Activated CD4-positive, alpha-beta T cell treated with anti-CD3 and anti-CD28 coated beads for 48 hours (primary cell): ENCODE measurements around the gene CUL5.
A peak's percentile ranks its signal among the peaks of the same experiment; 100 is the strongest.
"Not testable (repeated sequence)": the region's sequence is repeated elsewhere in the genome, so short reads cannot be mapped to it uniquely, and the experiment has no call there.

Experiments used
- DNase-seq: peaks from one replicate; pipeline ENCODE4 v3.0.0-alpha.2; 2020

Gene CUL5

DNA sequence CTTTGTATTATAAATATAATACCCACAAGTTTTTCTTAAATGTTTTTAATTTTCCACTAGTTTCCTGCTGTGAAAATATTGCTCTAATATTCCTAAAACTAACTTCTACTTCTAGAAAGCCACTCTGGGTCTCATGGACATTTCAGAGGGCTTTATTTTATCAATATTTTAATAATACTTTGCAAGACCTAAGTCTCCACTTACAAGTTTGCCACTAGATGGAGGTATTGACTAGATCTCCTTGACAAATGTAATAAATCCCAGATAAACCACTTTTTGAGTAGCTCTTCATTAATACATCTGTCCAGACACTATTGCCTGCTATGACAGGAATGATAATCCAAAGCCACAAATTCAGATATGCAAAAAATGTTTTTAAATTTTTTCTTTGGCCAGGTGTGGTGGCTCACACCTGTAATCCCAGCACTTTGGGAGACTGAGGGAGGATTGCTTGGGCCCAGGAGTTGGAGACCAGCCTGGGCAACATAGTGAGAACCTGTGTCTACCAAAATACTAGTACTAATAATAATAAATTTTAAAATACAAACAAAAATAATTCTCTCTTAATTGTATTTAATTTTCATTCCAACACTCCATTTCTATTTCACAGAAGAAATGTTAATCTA is 109.2 kb downstream of the CUL5 start:
- no peak for DNase-seq

DNA sequence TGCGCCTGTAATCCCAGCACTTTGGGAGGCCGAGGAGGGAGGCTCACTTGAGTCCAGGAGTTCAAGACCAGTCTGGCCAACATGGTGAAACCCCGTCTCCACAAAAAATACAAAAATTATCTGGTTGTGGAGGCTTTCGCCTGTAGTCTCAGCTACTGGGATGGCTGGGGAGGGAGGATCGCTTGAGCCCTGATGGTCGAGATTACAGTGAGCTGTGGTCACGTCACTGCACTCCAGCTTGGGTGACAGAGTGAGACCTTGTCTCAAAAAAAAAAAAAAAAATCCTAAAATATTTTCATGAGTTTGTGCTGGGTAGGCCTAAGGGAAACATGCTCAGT is 112.2 kb downstream of the CUL5 start:
- not testable (repeated sequence) for DNase-seq

DNA sequence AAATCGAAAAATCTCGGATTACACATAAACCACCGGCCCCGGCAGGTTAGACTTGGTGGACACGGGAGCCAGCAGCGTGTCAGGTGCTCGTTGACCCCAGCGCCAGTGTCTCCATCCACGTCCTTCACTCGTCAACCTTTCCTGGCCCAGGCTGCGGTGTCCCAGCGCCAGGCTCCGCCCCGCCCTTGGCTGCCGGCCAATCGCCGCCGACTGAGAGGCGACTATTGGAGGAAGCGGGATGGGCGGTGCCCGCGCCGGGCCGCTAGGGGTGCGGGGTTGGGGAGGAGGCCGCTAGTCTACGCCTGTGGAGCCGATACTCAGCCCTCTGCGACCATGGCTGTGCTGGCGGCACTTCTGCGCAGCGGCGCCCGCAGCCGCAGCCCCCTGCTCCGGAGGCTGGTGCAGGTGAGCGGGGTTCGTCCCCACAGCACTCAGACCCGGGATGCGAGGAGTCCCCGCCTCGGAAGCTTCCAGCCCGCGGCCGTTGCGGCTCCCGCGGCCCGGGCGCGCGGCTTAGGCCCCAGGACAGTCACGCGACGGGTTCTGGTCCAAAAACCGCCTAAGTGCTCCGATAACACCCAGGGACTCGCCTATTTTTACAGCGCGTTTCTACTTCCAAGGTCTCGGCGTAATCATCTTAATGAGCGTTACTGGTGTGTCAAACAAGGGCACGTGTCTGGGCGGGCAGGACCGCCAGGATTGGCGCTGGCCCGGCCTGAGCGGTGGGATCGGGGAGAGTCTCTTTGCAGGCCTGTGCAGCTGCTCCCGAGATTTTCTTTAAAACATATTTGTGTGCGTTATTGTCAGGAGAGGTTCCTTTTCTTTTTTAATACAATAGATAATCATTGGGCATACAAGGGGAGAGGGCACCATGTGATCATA is 112.8 kb downstream of the CUL5 start, which contains the start of gene ACAT1:
Gene ACAT1 (plus strand): TSS at position 294 of the 882 bp plus-strand sequence. CDS start 40 bp downstream, at position 334.
- peak; percentile 99 for DNase-seq

DNA sequence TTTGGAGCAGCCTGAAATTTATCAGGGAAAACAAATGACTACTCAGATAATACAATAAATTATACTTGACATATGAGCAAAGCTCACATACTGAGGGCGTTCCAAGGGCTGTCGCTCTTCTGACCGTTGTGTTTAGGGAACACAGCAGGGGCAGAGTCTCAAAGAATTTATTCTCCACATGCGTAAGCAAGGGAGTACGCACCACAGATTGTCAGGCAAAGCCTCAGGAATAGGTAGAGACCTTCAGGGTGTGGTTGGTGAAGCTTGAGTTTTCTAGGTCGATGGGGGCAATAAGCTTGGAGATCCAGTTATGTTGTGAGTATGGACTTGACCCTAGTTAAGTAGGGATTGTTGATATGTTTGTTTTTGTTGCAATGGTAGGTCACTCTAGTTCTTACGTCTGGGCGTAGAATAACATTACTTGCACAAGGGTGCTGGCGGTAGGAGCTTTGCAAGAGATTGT is 113.5 kb downstream of the CUL5 start:
- no peak for DNase-seq

DNA sequence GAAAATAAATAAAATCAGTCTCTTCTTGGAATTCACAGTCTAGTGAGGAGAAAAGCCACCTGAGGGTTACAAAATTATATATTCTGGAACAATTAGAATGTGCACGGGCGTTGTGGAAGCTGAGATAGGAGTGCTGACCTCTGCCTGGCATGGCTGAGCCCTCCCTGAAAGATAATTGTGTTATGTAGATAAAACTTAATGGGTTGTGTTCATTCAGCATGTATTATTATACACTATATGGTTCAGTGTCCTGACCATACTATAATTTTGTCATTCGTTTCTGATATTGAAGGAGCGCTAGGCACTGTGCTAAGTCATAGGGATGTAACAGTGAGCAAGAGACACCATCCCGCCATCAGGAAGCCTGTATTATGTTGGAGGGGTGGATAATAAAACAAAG is 116.4 kb downstream of the CUL5 start:
- no peak for DNase-seq

DNA sequence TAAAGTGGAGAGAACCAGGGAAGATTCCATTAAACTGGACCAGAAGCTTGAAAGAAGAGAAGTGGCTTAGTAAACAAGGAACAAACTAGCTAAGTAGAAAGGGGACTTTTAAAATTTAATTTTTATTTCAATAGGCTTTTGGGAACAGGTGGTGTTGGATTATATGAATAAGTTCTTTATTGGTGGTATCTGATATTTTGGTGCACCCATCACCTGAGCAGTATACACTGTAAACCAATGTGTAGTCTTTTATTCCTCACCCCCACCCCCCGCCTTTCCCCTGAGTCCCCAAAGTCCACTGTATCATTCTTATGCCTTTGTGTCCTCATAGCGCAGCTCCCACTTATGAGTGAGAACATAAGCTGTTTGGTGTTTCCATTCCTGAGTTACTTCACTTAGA is 120.1 kb downstream of the CUL5 start:
- no peak for DNase-seq

DNA sequence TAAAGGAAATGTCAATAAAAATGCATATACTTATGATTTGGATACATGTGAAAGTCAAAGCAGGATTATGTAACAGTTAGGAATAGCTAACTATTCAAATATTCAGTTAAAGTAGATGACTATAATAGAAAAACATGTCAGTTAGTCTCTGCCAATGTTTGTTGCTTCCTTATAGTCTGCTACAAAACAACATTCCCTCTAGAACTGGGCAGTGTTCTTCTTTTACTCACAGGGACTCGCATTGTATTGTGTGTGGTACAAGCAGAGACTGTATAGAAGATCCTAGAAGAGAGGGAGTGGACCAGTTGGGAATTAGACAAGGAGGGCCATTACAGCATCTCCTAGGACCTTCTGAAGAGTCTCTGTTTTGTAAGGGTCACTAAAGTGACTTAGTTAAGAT is 123.3 kb downstream of the CUL5 start:
- DNase-seq, result no peak

DNA sequence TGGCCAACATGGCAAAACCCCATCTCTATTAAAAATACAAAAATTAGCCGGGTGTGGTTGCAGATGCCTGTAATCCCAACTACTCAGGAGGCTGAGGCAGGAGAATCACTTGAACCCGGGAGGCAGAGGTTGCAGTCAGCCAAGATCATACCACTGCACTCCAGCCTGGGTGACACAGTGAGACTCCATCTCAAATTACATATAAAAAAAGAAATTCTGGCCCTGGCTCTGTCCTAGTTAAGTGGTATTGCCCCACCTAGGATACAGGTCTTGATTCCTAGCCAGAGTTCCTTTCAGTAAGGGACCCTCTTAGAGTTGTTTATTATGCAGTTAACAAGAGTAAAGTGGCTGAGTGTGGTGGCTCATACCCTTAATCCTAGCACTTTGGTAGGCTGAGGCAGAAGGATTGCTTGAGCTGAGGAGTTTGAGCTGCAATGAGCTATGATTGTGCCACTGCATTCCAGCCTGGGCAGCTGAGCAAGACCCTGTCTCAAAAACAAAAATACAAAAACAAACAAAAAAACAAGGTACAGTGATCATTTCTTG is 124.4 kb downstream of the CUL5 start:
- not testable (repeated sequence) for DNase-seq

DNA sequence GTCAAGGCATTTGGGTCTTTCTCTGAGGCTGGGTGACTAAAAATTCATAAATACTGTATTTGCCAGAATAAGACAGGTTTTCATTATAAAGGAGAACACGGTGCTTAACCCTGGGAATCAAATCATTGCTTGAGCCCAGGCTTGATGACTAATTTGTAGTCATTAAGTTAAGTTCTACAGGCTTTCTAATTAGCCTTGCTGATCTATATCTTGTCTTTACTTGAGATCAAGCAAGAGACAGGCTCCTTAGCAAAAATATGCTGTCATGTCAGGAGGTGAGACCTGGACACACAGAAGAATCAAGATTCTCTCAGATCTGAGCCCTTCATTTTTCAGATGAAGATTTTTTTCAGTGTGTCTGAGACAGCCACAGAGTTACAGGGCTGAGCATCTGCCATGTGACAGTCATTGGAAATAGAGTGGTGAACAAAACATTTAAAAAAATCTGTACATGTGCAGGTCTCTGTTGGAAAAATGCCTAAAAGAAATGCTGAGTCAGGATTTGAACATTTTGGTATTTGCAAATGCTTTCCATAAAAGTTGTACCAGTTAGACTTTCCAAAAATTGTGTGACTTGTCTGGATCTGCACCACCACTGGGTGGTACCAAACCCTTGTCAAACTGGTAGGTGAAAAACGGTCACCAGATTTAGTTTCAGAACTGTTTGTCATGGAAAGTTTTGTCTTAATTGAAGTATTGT is 127.3 kb downstream of the CUL5 start:
- DNase-seq, result peak; percentile 46

DNA sequence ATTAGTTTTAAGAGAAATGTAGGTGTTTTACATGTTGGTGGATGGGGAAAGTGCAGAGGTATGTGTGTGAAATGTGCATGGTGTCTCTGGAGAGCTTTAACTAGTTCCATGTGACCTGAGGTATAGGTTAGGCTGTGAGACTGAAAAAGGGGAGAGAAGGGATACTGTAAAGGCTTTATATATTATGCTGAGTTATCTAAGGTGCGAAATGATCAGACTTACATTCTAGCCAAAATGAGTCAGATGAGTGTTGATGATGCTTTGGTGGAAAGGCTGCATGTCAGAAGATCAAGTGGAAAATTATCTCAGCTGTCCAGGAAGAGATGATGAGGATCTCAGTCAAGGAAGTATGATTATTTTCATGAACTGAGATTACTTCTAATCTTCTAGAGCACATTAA is 128.5 kb downstream of the CUL5 start:
- no peak for DNase-seq

DNA sequence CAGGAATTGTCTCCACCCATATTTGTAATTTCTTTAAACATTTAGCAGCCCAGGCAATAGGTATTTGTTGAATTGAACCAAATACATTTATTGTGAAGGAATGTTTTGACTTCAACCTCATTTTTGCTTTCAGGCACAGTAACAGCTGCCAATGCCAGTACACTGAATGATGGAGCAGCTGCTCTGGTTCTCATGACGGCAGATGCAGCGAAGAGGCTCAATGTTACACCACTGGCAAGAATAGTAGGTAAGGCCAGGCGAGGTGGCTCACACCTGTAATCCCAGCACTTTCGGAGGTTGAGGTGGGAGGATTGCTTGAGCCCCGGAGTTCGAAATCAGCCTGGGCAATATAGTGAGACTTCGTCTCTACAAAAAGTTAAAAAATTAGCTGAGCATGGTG is 133.6 kb downstream of the CUL5 start:
- DNase-seq, result no peak

DNA sequence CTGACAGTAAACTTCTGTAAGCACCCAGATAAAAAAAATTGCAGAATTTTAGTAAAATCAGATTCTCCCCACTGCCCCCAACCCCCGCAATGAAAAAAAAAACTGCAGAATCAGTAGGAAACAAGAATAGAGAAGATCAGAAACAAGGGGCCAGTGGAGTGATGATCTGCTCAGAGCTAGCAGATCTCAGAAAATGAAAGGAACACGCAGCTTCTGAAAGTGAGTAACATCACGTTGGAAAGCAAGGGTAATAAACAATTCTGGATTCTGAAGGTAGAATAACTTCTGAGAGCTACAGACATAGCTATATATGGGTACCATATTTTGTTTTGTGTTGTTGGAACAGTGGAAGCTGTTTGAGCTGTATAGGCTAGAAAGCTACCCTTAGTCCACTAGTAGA is 135.9 kb downstream of the CUL5 start:
- DNase-seq, result no peak

DNA sequence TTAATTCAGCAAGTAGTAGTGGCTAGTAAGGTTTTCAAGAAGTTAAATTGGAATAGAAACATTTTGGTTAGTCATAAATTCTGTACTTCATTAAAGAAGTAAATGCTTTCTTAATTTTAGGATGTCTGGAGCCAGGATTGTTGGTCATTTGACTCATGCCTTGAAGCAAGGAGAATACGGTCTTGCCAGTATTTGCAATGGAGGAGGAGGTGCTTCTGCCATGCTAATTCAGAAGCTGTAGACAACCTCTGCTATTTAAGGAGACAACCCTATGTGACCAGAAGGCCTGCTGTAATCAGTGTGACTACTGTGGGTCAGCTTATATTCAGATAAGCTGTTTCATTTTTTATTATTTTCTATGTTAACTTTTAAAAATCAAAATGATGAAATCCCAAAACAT is 138.5 kb downstream of the CUL5 start:
- DNase-seq, result no peak

DNA sequence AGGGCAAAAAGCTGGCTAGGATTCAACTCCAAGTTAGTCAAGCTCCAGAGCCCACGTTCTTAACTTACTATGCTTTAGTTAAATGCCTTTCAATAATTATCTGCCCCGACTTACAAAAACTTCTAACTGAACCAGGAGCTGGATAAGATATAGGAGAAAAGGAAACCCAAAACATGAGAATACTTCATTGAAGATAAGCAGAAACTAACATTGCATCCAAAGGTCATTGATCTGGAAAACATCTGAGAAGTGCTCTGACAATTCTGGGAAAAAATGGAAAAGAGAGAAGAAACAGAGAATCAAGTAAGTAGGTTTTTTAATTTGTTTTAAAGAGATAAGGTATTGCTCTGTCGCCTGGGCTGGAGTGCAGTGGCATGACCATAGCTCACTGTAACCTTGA is 139.9 kb downstream of the CUL5 start:
- no peak for DNase-seq

DNA sequence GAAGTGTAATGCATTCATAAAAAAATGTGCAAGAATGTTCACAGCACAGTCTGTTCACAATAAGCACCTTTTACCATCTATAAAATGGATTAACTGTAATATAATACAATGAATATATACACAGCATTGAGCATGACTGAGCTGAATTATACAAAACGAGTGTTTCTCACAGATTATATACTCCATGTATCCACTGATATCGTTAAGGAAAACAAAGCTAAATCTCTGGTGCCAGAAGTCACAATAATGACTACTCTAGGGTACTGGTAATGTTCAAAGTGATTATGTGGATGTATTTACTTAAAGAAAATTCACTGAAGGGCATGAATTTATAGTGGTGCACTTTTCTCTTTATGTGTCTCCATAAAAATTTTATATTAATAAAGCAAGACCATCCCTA is 145.9 kb downstream of the CUL5 start:
- DNase-seq, result no peak
